Hematopoietic multipotent progenitor cell treated with erythropoietin and hydrocortisone succinate and interleukin-3 and kit ligand, for 17 days (in vitro differentiated cells): ENCODE measurements around the gene MSANTD4.
A peak's percentile ranks its signal among the peaks of the same experiment; 100 is the strongest.
"Not testable (repeated sequence)": the region's sequence is repeated elsewhere in the genome, so short reads cannot be mapped to it uniquely, and the experiment has no call there.

Experiments used
- DNase-seq: peaks from one replicate; pipeline ENCODE4 v3.0.0-alpha.2; 2015; ENCODE audit warnings: low spot score

Gene MSANTD4

DNA sequence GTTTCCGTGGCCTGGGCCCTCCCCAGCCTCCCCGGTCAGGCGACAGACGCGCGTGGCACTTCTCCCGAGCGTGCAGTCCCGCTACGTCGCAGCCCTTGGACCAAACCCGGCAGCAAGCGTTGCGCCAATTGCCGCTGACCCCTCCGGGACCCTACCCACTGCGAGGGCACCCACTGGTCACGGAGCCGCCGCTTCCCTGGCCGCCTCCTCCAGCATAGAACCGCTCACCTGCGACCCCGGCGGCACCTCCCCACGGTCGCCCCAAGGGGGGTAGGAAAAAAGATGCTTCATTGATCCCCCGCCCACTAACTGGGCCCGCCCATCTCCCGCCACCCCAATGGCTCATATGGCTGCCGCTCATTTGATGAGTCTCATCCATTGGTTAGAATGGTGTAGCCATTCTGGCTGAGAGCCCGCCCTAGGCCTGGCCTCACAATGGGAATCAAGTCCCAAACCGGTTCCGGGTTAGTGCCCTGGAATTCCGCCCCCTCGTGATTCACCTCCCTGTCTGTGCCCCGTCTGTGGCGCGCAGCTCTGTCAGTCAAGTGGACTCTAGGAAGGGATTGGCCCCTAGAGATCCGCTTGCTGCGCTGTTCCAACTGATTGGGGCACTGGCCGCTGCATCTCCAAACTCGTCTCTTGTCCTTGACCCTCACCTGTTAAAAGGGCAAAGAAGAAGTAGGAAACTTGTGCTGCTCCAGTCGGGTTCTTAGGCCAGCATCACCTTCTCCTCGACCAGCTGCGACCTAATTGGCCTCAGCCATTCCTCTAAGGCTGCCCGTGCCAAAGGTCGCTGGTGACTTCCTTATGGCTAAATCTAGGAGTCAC, at the start of gene MSANTD4:
TSS of gene MSANTD4 (minus strand) at position 274 of the 828 bp plus-strand sequence. CDS start 11,323 bp downstream, outside the sequence.
- peak; percentile 93 for DNase-seq

DNA sequence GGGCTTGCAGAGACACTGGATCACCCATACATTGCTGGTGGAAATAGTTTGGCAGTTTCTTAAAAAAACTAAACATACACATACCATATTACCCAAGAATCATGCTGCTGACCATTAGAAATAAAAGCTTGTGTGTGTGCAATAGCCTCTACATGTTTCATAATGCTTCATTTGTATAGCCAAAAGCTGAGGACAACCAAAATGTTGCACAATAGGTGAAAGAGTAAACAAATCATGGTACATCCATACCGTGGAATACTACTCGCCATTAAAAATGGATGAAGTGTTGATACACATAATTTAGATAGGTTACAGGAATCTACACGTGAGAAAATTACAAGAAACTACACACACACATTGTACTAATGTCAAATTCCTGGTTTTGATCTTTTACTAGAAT, 48.6 kb upstream of the MSANTD4 start:
- DNase-seq = no peak

DNA sequence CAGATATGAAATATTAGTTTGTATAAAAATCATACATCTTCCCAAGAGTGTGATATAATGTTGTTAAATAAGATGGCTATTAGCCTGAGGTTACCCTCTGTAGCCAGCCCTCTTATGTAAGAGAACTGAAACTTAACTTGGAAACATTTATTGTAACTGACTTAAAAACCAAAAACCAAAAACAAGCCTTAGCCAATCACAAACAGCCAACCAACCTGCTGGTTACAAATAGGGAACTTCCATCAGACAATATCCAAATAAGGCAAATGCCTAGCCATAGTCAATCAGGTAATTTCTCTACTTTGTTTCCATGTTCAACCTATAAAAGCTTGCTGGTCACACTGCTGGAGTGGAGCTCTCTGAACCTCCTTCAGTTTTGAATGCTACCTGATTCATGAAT, 41.0 kb upstream of the MSANTD4 start:
- DNase-seq = no peak

DNA sequence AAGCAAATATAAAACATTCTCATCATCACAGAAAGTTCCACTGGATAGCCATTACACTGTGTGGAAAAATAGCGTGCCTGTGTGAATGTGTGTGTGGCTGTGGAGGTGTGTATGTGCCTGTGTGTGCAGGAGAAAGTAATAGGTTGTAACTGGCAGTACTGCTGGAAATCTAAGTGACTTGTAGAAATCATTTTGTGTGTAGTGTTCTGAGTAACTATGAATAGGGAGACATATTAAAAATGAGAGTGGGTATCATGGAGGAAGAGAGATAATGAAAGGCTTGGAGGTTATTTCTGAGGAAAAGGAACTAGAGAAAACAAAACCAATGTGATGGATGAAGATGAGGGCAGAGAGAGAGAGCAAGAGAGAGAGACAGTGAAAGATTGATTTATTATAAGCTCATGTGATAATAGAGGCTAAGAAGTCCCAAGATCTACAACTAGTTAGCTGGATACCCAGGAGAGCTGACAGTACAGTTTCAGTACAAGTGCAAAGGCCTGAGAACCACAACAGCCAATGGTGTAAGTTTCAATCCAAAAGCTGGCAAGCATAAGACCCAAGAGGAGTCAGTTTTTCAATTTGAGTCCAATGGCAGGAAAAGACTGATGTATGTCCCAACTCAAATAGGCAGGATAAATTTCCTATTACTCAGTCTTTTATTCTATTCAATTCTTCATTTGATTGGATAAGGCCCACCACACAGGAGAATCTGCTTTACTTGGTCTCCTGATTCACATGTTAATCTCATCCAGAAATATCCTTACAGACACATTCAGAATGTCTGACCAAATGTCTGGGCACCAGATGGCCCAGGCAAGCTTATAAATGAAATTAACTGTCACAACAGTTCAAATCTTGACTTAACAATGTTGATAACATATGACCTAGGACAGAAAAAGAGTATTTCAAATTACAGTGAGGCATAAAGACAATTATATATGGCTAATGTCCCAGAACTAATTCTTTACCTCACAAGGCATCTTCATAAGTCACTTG, 40.2 kb upstream of the MSANTD4 start:
- no peak for DNase-seq

DNA sequence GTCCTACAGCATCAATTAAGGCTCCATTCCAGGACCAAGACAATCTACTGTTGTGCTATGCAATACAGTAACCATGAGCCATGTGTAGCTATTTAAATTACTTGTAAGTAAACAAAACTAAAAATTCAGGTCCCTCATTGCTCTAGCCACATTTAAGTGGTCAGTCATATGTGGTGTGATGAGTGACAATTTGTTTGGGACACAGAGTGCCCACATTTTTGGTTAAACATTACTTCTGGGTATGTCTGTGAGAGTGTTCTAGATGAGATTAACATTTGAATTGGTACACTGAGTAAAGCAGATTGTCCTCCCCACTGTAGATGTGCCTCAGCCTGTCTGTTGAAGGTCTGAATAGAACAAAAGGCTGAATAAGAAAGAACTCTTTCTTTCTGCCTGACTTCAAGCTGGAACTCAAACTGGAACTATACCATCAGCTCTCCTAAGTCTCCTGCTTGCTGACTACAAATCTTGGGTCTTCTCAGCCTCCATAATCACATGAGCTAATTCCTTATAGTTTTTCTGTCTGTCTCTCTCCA, 39.3 kb upstream of the MSANTD4 start:
- no peak for DNase-seq

DNA sequence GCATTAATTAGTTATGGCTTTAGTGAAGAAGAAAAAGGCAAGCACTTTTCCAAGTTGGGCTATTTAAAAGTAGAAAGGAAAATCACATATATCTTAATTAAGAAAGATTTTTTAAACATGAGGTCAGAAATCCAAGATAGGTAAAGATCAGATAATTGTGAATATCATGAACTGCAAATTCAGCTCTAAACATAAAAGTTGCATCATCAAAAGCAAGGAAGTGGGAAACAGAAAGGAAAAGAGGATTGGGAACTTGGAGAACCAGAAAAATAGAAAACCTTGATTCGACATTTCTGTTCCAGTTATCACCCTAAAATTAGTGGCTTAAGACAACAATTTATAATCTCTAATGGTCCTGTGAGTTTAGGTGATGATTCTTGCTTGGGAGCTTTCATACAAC, 37.6 kb upstream of the MSANTD4 start:
- DNase-seq = no peak

DNA sequence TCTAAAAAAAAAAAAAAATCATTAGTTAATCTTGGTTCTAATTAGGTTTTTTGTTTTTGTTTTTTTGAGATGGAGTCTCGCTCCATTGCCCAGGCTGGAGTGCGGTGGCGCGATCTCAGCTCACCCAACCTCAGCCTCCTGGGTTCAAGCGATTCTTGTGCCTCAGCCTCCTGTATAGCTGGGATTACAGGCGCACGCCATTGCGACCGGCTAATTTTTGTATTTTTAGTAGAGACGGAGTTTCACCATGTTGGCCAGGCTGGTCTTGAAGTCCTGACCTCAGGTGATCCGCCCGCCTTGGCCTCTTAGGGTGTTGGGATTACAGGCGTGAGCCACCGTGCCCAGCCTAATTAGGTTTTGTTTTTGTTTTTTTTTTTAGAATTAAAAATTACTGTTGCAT, 36.3 kb upstream of the MSANTD4 start:
- not testable (repeated sequence) for DNase-seq

DNA sequence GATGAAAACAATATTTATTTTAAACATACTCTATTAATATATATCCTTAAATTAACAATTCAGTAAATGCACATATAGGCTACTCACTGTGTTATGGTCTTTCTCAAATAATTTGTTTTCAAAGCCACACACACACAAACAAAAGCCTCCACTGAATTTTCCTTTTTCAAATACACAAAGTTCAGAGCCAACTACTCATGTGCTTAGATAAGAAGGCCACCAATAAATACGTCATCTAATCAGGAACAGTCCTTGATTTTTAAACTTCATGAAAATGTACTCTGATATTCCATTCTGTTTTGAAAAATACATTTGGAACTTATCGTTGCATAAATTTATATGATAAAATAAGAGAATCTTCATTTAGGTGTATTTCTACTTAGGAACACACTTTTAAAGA, 29.1 kb upstream of the MSANTD4 start:
- no peak for DNase-seq

DNA sequence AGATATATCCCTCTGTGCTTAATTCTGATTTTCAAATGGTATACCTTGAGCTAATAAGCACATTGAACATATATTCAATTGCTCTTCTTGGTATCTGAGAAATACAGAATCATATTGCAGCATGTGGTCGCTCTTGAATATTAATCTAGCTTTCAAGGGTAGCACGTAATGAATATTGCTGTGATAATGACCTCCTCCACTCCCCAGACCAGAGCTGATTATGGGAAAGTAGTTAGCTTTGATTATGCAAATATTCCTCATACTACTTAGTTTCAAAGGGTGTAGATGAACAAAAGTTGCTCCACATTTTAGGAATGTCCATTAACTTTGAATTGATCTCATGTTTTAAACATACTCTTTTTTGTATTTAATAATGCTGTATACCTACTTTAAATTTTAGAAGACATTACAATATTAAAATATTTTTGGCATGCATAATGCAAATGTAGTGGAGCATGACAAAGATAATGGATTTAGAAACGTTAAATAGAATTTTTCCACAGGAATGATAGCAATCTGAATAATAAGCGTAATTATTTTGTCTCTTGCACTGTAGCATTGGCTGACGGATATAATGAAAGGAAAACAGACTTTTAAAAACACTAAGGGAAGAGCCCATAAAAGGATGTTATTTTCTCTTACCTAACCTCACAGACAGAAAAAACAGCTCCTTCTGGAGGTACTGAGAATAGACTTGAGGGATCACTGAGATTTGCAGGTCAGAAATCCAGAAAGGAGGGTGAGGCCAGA, 27.9 kb upstream of the MSANTD4 start:
- DNase-seq = no peak

DNA sequence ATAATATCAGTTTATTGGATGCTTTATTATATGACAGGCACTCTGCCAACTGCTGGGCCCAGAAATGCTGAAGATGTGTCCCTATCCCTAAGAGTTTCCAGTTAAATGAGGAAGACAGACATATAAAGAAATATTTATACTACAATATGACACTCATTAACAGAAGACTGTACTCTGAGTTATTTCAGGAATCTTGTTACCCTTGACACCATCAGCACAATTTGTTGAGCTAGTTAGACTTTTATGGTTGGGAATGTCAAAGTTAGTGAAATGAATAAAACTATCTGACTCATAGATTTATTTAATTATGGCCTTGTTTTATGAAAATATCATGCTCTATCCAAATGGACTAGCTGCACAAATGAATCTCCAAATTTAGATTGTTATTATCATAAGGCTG, 25.6 kb upstream of the MSANTD4 start:
- DNase-seq = no peak

DNA sequence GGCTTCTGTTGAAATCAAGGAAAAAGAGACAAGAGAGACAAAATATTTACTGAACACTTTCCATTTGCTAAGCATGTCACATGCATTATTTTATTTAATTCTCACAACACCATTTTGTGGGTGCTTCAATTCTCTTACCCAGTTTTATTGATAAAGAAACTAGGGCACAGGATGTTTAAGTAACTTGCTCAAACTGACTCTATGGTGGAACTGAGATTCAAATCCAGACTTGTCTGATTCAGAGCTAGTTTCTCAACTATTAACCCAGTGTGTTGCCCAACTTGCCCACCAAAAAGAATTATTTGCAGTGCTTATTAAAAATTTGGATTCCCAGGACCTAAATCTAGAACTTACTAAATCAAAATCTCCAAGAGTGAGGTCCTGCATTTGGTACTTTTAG, 21.5 kb upstream of the MSANTD4 start:
- no peak for DNase-seq

DNA sequence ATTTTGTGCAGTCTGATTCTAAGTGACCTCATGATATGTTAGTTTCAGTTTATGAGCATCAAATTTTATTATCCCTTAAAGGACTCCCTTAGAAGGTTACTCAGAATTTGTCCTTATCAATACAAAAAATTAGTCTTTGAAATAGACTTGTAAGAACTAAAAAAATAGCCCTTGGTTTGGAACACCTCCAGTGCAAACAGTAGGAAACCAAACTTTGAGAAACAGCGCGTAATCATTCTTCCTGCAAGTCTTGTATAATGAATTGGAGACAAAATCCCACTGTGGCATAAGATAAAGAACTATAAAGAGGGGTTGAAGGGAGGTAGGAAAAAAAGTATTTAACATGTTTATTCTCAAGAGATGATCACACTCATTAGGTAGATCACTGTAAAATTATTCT, 10.8 kb upstream of the MSANTD4 start:
- DNase-seq = no peak

DNA sequence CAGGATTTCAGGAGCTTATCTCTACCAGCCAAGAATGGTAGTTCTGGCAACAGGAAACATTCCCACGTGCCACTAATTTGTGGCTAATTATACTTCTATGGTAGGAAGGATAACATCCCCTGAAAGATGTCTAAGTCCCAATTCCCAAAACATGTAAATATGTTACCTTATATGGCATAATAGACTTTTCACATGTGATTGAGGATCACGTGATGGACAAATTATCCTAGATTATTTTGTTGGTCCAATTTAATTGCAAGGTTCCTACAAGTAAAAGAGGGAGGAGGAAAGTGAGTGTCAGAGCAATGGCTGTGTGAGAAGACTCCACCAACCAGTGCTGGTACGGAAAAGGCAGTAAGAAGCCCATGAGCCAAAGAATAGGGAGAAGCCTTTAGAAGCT, 9.9 kb upstream of the MSANTD4 start:
- no peak for DNase-seq

DNA sequence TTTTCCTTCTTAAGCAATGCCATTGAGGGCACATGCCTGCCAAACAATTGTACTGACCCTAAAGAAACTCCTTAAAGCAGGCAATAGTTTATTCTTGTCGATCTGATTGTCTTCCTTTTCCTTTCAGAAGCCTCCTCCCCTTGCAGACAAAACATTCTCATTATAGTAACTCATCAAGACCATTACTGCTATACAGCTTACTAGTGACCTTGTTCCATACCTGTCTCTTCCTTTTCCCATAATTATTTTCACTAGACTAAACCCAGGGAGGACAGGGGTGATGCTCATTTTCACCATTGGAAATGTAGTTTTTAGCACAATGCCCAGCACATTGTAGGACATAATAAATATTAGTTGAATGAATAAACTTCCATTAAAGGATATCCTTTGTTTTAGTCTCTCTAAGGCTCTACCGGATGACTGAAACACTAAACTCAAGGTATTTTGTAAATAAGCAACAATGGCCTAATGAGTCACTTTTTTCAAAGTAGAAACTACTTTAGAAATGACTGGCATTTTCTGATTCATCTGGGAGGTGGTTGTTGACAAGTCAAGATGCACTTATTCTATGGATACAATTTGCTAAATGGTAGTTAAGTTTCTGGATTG, 9.3 kb upstream of the MSANTD4 start:
- DNase-seq = no peak

DNA sequence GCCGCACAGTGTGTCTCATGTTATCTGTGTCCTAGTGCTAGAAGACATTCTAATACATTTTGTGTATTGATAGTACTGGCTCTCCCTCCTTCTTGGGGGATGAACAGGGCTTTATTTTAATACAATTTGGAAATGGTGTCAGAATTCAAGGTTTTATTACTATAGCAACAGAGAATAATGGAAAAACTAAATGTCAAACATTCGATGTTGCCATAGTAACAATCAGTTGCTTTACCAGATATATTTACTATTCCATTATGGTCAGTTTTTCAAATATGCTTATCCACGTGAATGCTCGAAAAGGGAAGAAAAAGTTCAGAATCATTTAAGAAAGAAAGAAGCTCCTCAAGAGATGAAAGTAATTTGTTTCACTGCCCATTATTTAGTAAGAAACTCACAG, 8.6 kb upstream of the MSANTD4 start:
- no peak for DNase-seq

DNA sequence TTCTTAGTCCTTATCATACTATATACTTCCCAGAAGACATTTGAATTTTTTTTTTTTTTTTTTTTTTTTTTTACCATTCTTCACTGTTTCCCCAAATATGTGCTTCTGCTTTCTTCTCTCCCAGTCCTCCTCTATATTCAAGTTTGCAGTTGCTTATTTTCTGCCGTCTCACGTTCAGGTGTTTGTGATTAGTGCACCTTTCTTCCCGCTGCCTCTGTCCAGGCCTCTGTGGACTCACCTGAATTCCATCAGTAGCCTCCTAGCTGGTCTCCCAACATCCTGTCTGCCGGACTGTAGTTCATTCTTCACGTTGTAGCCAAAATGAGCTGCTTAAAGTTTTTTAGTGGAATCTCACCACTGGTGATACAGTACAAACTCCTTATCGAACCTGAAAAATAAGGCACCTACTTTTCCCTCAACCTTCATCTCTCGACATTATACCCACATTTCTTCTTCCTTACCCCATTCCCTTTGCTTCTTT, 795 bp upstream of the MSANTD4 start:
- DNase-seq = no peak

DNA sequence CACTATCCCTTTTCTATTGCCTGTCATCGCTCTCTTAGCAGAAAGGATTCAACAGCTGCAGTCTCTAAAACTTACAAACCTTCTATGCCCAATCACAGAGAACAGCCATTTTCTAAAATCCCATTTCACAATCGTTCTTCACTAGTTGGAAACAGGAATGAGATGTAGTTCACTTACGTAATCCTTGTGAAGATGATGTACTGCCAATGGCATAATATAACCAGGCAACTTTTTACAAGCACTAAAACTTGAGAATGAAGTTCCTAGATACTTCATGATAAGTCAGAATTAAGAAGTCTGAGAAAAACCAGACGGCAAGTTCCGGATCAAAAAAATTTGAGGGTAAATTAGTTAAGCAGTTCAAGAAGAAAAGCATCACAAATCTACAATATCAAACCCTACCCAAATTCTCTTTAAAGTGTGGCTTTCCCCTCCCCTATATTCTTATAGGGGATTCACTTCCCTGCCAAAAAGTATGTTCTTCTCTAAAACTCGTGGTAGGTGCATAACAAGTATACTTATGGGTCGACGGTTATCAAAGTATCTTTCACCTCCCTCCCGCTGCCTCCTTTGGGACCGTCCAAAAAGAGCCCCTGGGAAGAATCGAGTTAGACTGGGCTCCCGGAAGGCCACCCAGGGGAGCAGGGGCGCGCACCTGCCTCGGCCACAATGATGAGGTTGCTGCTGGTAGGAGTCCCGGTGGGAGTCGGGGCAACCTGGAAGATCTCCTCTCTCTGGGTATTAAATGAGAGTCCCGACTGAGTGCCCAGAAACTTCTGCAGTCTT, 666 bp downstream of the MSANTD4 start:
- peak; percentile 12 for DNase-seq

DNA sequence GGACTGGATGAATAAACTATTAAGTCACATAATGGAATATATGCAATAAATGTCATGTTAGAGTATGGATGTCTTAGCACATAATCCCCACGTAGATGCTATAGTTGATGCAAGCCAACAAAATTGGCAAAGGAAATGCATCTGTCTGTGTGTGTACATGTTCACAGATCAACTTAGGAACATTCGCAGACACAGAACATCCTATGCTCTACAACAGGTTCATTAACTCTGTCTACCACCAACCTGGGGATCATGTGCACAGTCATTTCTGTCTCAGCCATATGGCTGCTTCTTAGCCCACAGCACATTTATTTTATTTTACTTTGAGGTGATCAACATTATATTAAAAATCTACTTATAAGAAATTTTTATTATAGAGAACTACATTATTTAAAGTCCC, 4.9 kb downstream of the MSANTD4 start:
- no peak for DNase-seq

DNA sequence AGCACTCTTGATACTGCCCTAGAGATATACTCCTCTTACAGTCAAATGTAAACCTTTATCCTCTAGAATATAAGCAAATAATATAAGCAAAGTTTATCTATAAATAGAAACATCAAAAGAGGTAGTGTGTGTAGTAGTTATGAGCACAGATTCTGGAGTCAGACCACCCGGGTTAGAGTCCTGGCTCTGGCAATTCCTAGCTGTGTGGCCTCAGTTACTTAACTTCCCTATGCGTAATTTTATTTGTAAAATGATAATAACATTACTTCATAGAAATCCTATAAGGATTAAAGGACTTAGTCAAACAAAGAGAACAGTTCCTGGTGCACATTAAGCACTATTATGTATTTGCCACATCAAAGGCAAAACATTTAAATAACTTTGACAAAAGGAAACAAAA, 7.0 kb downstream of the MSANTD4 start:
- DNase-seq = no peak

DNA sequence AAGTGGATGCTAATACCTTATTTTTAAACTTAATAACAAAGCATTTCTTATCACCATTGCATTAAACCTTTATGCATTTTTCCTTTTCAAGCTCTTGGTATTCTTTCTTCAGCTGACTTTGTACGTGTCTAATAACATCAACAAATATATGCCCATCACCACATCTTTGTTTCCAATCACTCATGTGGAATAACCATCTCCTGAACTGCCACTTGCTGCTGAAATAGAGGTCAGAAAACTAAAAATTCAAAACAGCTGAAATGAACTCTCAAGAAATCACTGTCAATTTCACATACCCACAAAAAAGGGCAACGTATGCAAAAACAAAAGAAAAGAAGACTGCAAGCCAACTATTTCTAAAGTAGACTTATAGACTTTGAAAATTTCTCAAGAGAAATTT, 7.4 kb downstream of the MSANTD4 start:
- no peak for DNase-seq

DNA sequence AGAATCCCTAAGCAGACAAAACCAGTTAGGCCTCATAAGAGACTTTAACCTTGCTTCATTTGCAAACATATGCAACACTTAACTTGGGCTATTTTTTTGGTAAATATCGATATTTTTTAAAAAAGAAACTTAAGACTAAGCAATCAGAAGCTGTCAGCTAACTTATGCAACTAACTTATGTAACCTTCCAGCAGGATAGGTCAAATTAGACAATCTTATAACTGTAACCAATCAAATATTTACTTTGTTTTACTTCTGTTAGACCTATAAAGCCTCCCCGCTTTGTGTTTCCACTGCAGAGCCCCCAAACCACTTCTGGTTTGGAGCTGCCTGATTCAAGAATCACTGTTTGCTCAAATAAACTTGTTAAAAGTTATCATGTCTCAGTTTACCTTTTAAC, 8.0 kb downstream of the MSANTD4 start:
- DNase-seq = no peak
